IMR-90 (cell line): ENCODE measurements around the gene PRELP. TPM values are rescaled to one million over a fixed set of nuclear protein-coding genes. Genes with fewer than 3 reads are reported as not detected.
"Not testable (repeated sequence)": the region's sequence is repeated elsewhere in the genome, so short reads cannot be mapped to it uniquely, and the experiment has no call there.

Source experiments
- ATAC-seq: fragments of 200-7000 bp; cut with Tn5 transposase; 2 replicates; pipeline ENCODE4 v1.9.1; 2020; ENCODE audit warnings: low read depth, mild to moderate bottlenecking, moderate library complexity
- BruUV-seq: library from RNA; stranded (reverse); fragments of 400-500 nt; replicated peaks from 2 replicates; lab custom pipeline; 2021; lab: Mats Ljungman, UMichigan
- CTCF ChIA-PET: fragments of 300-600 bp; formaldehyde crosslinking; extraction: SDS; loops from one replicate; lab custom pipeline; 2021; ENCODE audit warnings: antibody characterized with exemption; lab: Yijun Ruan, JAX
- POLR2A ChIA-PET: fragments of 300-600 bp; sonication (Branson Sonifier 250); formaldehyde crosslinking; loops from one replicate; lab custom pipeline; 2022; ENCODE audit warnings: antibody characterized with exemption; ENCODE audit not compliant: unreplicated experiment; lab: Charles Lee
- DNase-seq: peaks from one replicate; pipeline ENCODE4 v3.0.0; 2013
- H2AFZ ChIP-seq: replicated peaks from 2 replicates; pipeline ENCODE3; 2013; ENCODE audit warnings: low read length, mild to moderate bottlenecking; ENCODE audit not compliant: poor library complexity
- H2AK5ac ChIP-seq: 2 replicates; pipeline ENCODE4 v1.6.1; 2013; ENCODE audit warnings: low read depth, low read length, inconsistent platforms
- H2AK9ac ChIP-seq: replicated peaks from 2 replicates; pipeline ENCODE3; 2013; ENCODE audit warnings: mild to moderate bottlenecking, low read depth, low read length, moderate library complexity; ENCODE audit not compliant: poor library complexity
- H2BK120ac ChIP-seq: 2 replicates; pipeline ENCODE4 v1.6.1; 2013; ENCODE audit warnings: low read depth, low read length, inconsistent platforms
- H2BK15ac ChIP-seq: 3 replicates; pipeline ENCODE4 v1.6.1; 2013; ENCODE audit warnings: low read depth, low read length, inconsistent platforms
- H2BK20ac ChIP-seq: 2 replicates; pipeline ENCODE4 v1.6.1; 2013; ENCODE audit warnings: low read depth, mild to moderate bottlenecking, inconsistent platforms, low read length, moderate library complexity
- H2BK5ac ChIP-seq: 2 replicates; pipeline ENCODE4 v1.6.1; 2013; ENCODE audit warnings: mild to moderate bottlenecking, low read depth, low read length, inconsistent platforms; ENCODE audit not compliant: poor library complexity, severe bottlenecking
- H3K14ac ChIP-seq: replicated peaks from 2 replicates; pipeline ENCODE4 v1.6.1; 2013; ENCODE audit warnings: low read depth, low read length, inconsistent platforms
- H3K18ac ChIP-seq: 2 replicates; pipeline ENCODE4 v1.6.1; 2013; ENCODE audit warnings: low read depth, low read length, control low read depth
- H3K23ac ChIP-seq: 2 replicates; pipeline ENCODE4 v1.6.1; 2013; ENCODE audit warnings: low read depth, low read length, inconsistent platforms
- H3K27ac ChIP-seq: 2 replicates; pipeline ENCODE4 v1.5.1; 2013; ENCODE audit warnings: mild to moderate bottlenecking, control low read depth, low read length; ENCODE audit not compliant: insufficient read depth
- H3K27me3 ChIP-seq: 2 replicates; pipeline ENCODE4 v1.6.1; 2013; ENCODE audit warnings: low read length; ENCODE audit not compliant: control insufficient read depth, insufficient read depth
- H3K36me3 ChIP-seq: 2 replicates; pipeline ENCODE4 v1.6.1; 2013; ENCODE audit warnings: low read length, mixed read lengths; ENCODE audit not compliant: control insufficient read depth, insufficient read depth
- H3K4ac ChIP-seq: 2 replicates; pipeline ENCODE4 v1.6.1; 2013; ENCODE audit warnings: low read depth, low read length, inconsistent platforms
- H3K4me1 ChIP-seq: 2 replicates; pipeline ENCODE4 v1.6.1; 2013; ENCODE audit warnings: low read length, mixed read lengths; ENCODE audit not compliant: control insufficient read depth, insufficient read depth
- H3K4me2 ChIP-seq: 2 replicates; pipeline ENCODE4 v1.6.1; 2013; ENCODE audit warnings: low read depth, mild to moderate bottlenecking, control low read depth, low read length, moderate library complexity
- H3K4me3 ChIP-seq: 2 replicates; pipeline ENCODE4 v1.5.1; 2013; ENCODE audit warnings: low read depth, mild to moderate bottlenecking, control low read depth, low read length, moderate library complexity; ENCODE audit not compliant: insufficient read depth
- H3K56ac ChIP-seq: 2 replicates; pipeline ENCODE4 v1.6.1; 2013; ENCODE audit warnings: low read length, inconsistent platforms; ENCODE audit not compliant: insufficient read depth; ENCODE audit errors: extremely low read depth
- H3K79me1 ChIP-seq, 2 experiments: 2 replicates each; pipeline ENCODE4 v1.6.1; 2013; ENCODE audit warnings: low read length in 2 of 2, inconsistent platforms in 1 of 2, low read depth in 1 of 2
- H3K9ac ChIP-seq: 2 replicates; pipeline ENCODE4 v1.6.1; 2013; ENCODE audit warnings: low read depth, low read length, control low read depth
- H3K9me1 ChIP-seq: 2 replicates; pipeline ENCODE4 v1.6.1; 2013; ENCODE audit warnings: low read length, inconsistent platforms; ENCODE audit not compliant: insufficient read depth
- H3K9me3 ChIP-seq: 2 replicates; pipeline ENCODE4 v1.6.1; 2013; ENCODE audit warnings: low read length; ENCODE audit not compliant: control insufficient read depth, insufficient read depth
- H4K20me1 ChIP-seq: 2 replicates; pipeline ENCODE4 v1.6.1; 2013; ENCODE audit warnings: low read length, inconsistent platforms; ENCODE audit not compliant: insufficient read depth
- H4K5ac ChIP-seq: 2 replicates; pipeline ENCODE4 v1.6.1; 2013; ENCODE audit warnings: mild to moderate bottlenecking, low read depth, low read length, control low read depth
- H4K8ac ChIP-seq, 2 experiments: 2 replicates each; pipeline ENCODE4 v1.6.1; 2013; ENCODE audit warnings: low read depth in 2 of 2, low read length in 2 of 2, control low read depth in 1 of 2, inconsistent platforms in 1 of 2
- H4K91ac ChIP-seq: 2 replicates; pipeline ENCODE4 v1.6.1; 2013; ENCODE audit warnings: low read depth, low read length, inconsistent platforms; ENCODE audit not compliant: insufficient read depth
- WGBS, 2 experiments: methylation state at CpG; one replicate each; pipeline versions ENCODE4 v1.1.5 to v1.1.7; 2013; ENCODE audit warnings: missing lambda C conversion rate in 2 of 2; ENCODE audit not compliant: insufficient read length in 1 of 2; ENCODE audit errors: extremely low coverage in 2 of 2; 5-methylcytosine and 5-hydroxymethylcytosine counted together
- dilution Hi-C: fragments of 300-500 bp; cut with HindIII; formaldehyde crosslinking; loops from one replicate; pipeline ENCODE4 v1.14.3; 2018; ENCODE audit warnings: low sequenced_read_pairs; ENCODE audit not compliant: unreplicated experiment
- in situ Hi-C: fragments of 300-500 bp; cut with MboI; formaldehyde crosslinking; loops from 3 replicates; pipeline ENCODE4 v1.14.3; 2019; ENCODE audit warnings: low sequenced_read_pairs, inconsistent platforms, mixed read lengths
- intact Hi-C: fragments of 100-400 bp; cut with micrococcal nuclease; formaldehyde crosslinking; loops from 2 replicates; pipeline ENCODE4 v1.10.0; 2022
- polyA plus RNA-seq, 3 experiments: library from polyadenylated mRNA; depleted of rRNA; stranded (reverse); fragments of >200 nt; gene quantifications; 2 replicates each; pipeline ENCODE4 v1.2.3, GENCODE V29; 2012; ENCODE audit warnings: low replicate concordance in 1 of 3
- total RNA-seq: library from RNA; depleted of rRNA; stranded (reverse); fragments of >200 nt; gene quantifications from 2 replicates; pipeline ENCODE4 v1.2.3, GENCODE V29; 2012

Gene PRELP
- total and polyA plus RNA-seq, 2 of the 4 experiments (the other 2 are of a cell fraction), result 0.56 TPM; not detected in 1

- dilution Hi-C loops, H2BK120ac ChIP-seq, H3K9me3 ChIP-seq, H3K14ac ChIP-seq, H3K56ac ChIP-seq, in situ Hi-C loops, POLR2A ChIA-PET, H2BK20ac ChIP-seq, H4K8ac ChIP-seq, H4K20me1 ChIP-seq, H3K27me3 ChIP-seq, H2AK5ac ChIP-seq, H3K4me2 ChIP-seq, BruUV-seq, H3K9ac ChIP-seq, H2AK9ac ChIP-seq, H4K91ac ChIP-seq, intact Hi-C loops, H3K18ac ChIP-seq, DNase-seq, H3K23ac ChIP-seq, H3K27ac ChIP-seq, CTCF ChIA-PET, H3K4ac ChIP-seq, H2BK5ac ChIP-seq, H3K4me3 ChIP-seq, H2BK15ac ChIP-seq, H3K36me3 ChIP-seq, H2AFZ ChIP-seq, ATAC-seq, H4K5ac ChIP-seq: not testable (repeated sequence)
- peaks cover 25% of the 10 kb centered on the region for H3K4me1 ChIP-seq
- peaks cover 0 to 19% of the 10 kb centered on the region in 2 experiments; a peak in 3 of 4 replicates for H3K79me1 ChIP-seq
- no CpG with 5 or more reads among the region's 4 CpGs for WGBS, 2 experiments
- H3K9me1 ChIP-seq, result peaks cover 28% of the 10 kb centered on the region
These were observed 42.5 kb downstream of the PRELP start for GRCh38 chr1:203518139-203518538.
